ENCODE results near the gene RAD51D. TPM values are rescaled to one million over a fixed set of nuclear protein-coding genes. Genes with fewer than 3 reads are reported as not detected.

RAD51D gene
- total RNA-seq, 1 donor from 2014 or later: 4.6 TPM

- Histone ChIP-seq H3K36me3 (peaks cover 15% of the 10 kb centered on the region), H3K4me3 (peak overlapping the region; percentile 68), H3K4me1 (peaks cover 58% of the 10 kb centered on the region), H3K27me3 (ENCODE audit: low read depth) (no peaks in the 10 kb centered on the region), H3K27ac (replicated peaks) (peak overlapping the region; percentile 87), H3K9me3 (replicated peaks) (no peaks in the 10 kb centered on the region)
- DNase-seq: no peak
- intact Hi-C loops (cut with micrococcal nuclease): no loop called here
- TF ChIP-seq, protein P1, sequence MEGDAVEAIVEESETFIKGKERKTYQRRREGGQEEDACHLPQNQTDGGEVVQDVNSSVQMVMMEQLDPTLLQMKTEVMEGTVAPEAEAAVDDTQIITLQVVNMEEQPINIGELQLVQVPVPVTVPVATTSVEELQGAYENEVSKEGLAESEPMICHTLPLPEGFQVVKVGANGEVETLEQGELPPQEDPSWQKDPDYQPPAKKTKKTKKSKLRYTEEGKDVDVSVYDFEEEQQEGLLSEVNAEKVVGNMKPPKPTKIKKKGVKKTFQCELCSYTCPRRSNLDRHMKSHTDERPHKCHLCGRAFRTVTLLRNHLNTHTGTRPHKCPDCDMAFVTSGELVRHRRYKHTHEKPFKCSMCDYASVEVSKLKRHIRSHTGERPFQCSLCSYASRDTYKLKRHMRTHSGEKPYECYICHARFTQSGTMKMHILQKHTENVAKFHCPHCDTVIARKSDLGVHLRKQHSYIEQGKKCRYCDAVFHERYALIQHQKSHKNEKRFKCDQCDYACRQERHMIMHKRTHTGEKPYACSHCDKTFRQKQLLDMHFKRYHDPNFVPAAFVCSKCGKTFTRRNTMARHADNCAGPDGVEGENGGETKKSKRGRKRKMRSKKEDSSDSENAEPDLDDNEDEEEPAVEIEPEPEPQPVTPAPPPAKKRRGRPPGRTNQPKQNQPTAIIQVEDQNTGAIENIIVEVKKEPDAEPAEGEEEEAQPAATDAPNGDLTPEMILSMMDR (IDR thresholded peaks at IDR 0.05; ENCODE audit: borderline replicate concordance): no peak
Observed at GRCh38 chr17:35148144-35148543, 28.5 kb upstream of the RAD51D start.

DNA sequence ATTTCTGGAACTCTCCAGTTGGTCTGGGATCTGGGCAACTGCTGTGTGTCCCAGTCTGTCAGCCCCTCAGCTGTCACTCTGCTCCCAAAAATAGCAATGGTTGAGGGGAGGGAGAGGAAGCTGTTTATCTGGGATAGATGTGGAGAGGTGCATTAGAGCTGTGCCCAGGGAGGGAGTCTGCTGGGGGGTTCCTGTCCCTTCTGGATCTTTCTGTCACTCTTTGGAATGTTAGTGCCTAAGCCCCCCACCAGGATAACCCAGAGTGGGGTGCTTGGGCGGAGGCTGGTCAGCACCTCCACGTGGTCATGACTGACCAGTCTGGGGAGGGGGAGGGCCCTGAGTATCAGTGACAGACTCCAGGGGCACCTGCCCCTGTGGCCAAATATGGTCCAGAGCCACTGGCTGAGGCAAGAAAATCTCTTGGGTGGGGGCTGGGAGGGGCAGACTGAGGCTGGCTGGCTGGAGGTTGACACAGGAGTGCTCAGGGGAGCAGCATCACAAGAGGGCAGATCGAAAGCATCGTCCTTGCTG, 27.8 kb upstream of the RAD51D start, which contains the start of gene UNC45B:
UNC45B (plus strand) TSS at position 443 of the 531 bp plus-strand sequence. CDS start 447 bp downstream, outside the sequence.
- peak within 1 kb of the TSS; percentile 87 for H3K27ac ChIP-seq (replicated peaks)
- DNase-seq: peak; percentile 69
- peaks cover 54% of the 10 kb centered on the region for H3K4me1 ChIP-seq
- TF ChIP-seq, protein P1 (IDR thresholded peaks at IDR 0.05; ENCODE audit: borderline replicate concordance): no peak
- no peaks in the 10 kb centered on the region for H3K9me3 ChIP-seq (replicated peaks)
- peak within 1 kb of the TSS; percentile 68 for H3K4me3 ChIP-seq
- H3K27me3 ChIP-seq (ENCODE audit: low read depth): no peaks in the 10 kb centered on the region
- intact Hi-C loops (cut with micrococcal nuclease): no loop called here
- H3K36me3 ChIP-seq: peaks cover 15% of the 10 kb centered on the region

DNA sequence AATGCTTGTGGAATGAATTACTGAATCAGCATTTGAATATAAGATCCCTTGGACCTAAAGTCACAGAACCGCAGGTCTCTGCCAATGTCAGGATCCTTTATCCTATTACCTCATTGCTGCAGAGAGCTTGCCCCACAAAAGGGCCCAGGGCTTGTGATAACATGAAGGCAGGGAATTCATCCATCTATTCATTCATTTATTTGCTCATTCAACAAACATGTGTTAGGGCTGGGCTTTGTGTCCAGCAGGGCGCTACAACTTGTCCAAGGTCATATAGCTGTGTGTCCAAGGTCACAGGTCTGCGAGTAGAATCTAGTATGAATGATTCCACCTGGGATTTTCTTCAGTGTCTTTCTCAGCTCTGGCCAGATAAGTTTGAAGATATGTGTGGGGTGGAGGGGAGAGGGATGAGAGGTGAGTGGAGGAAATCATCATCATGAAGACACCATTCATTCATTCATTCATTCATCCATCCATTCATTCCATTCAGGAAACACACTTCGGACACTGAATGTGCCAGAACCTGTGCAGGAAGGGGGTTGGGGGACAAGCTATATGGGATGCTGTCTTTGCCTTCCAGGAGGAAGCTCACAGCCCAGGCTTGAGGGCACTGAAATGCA, 26.7 kb upstream of the RAD51D start:
- no peaks in the 10 kb centered on the region for H3K9me3 ChIP-seq (replicated peaks)
- H3K4me3 ChIP-seq: no peak overlapping the region
- intact Hi-C loops (cut with micrococcal nuclease): no loop called here
- peaks cover 57% of the 10 kb centered on the region for H3K4me1 ChIP-seq
- no peak for DNase-seq
- peak overlapping the region; percentile 87 for H3K27ac ChIP-seq (replicated peaks)
- TF ChIP-seq, protein P1 (IDR thresholded peaks at IDR 0.05; ENCODE audit: borderline replicate concordance): no peak
- H3K36me3 ChIP-seq: peaks cover 6% of the 10 kb centered on the region
- no peaks in the 10 kb centered on the region for H3K27me3 ChIP-seq (ENCODE audit: low read depth)

DNA sequence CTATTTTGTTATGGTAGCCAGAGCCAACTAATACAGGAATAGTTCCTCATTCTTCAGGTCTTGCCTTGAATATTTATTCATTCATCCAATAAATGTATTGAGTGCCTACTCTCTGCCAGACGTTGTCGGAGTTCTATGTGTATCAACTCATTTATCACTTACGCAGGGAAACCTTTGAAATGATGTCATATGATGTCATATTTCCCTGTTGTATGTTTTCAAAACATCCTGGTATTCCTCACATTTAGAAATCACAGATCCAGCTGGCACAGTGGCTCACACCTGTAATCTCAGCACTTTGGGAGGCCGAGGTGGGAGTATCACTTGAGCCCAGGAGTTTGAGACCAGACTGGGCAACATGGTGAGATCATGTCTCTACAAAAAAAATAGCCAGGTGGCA, 25.2 kb upstream of the RAD51D start:
- intact Hi-C loops (cut with micrococcal nuclease): no loop called here
- H3K27me3 ChIP-seq (ENCODE audit: low read depth): no peaks in the 10 kb centered on the region
- no peak for DNase-seq
- TF ChIP-seq, protein P1 (IDR thresholded peaks at IDR 0.05; ENCODE audit: borderline replicate concordance): no peak
- no peak overlapping the region for H3K27ac ChIP-seq (replicated peaks)
- H3K4me1 ChIP-seq: peaks cover 50% of the 10 kb centered on the region
- H3K36me3 ChIP-seq: no peaks in the 10 kb centered on the region
- no peaks in the 10 kb centered on the region for H3K9me3 ChIP-seq (replicated peaks)
- no peak overlapping the region for H3K4me3 ChIP-seq

DNA sequence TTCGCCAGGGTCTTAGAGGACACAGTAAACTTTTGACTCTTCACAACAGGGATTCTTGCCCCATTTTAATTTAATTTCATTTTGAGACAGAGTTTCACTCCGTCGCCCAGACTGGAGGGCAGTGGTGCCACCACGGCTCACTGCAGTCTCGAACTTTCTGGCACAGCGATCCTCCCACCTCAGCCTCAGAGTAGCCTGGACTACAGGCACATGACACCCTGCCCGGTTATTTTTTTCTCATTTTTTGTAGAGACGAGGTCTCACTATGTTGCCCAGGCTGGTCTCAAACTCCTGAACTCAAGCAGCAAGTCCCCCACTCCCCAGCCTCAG, 22.8 kb upstream of the RAD51D start:
- Histone ChIP-seq H3K9me3 (replicated peaks) (no peaks in the 10 kb centered on the region), H3K27me3 (ENCODE audit: low read depth) (no peaks in the 10 kb centered on the region), H3K4me1 (peaks cover 31% of the 10 kb centered on the region), H3K27ac (replicated peaks) (no peak overlapping the region), H3K4me3 (peak overlapping the region; percentile 84), H3K36me3 (peaks cover 20% of the 10 kb centered on the region)
- TF ChIP-seq, protein P1 (IDR thresholded peaks at IDR 0.05; ENCODE audit: borderline replicate concordance): no peak
- intact Hi-C loops (cut with micrococcal nuclease): no loop called here
- DNase-seq: no peak

All from left ventricle myocardium inferior (tissue), 1 donor.